HUES6 (cell line): ENCODE measurements around the gene MAGEA10.
"Not testable (repeated sequence)": the region's sequence is repeated elsewhere in the genome, so short reads cannot be mapped to it uniquely, and the experiment has no call there.

Experiments
- H3K27ac ChIP-seq: 2 replicates; pipeline ENCODE4 v1.7.0; 2013; ENCODE audit warnings: low read depth, mild to moderate bottlenecking, low read length, inconsistent platforms
- H3K27me3 ChIP-seq: 2 replicates; pipeline ENCODE4 v1.6.1; 2013; ENCODE audit warnings: low read length; ENCODE audit not compliant: control insufficient read depth, insufficient read depth
- H3K36me3 ChIP-seq: 2 replicates; pipeline ENCODE4 v1.6.1; 2013; ENCODE audit warnings: low read length; ENCODE audit not compliant: control insufficient read depth, insufficient read depth
- H3K4me1 ChIP-seq: 2 replicates; pipeline ENCODE4 v1.6.1; 2013; ENCODE audit warnings: low read length; ENCODE audit not compliant: control insufficient read depth, insufficient read depth
- H3K4me3 ChIP-seq: 2 replicates; pipeline ENCODE4 v1.5.1; 2013; ENCODE audit warnings: low read depth, low read length
- H3K9ac ChIP-seq: one replicate; pipeline ENCODE4 v1.6.1; 2013; ENCODE audit warnings: mild to moderate bottlenecking, low read length
- H3K9me3 ChIP-seq: 2 replicates; pipeline ENCODE4 v1.6.1; 2013; ENCODE audit warnings: low read depth, low read length; ENCODE audit not compliant: control insufficient read depth, insufficient read depth

The MAGEA10 gene

GRCh38 chrX:152138388-152138784 lies at the start of gene MAGEA10:
TSS of gene MAGEA10 (minus strand) at chrX:152138577. CDS start at chrX:152135620, 2,957 bp downstream.
- Histone ChIP-seq H3K9me3 (peaks cover 16% of the 10 kb centered on the region; the same call in 1 of the 2 replicates), H3K4me1 (no peaks in the 10 kb centered on the region), H3K4me3 (no peak within 1 kb of the TSS), H3K27me3 (peaks cover 5% of the 10 kb centered on the region; the same call in 1 of the 2 replicates), H3K36me3 (no peaks in the 10 kb centered on the region), H3K27ac (no peak within 1 kb of the TSS), H3K9ac (no peak within 1 kb of the TSS)

- H3K27me3 ChIP-seq = no peaks in the 10 kb centered on the region
- H3K4me3 ChIP-seq = no peak overlapping the region
- H3K9ac ChIP-seq = no peak overlapping the region
- H3K27ac ChIP-seq = no peak overlapping the region
- H3K36me3 ChIP-seq = no peaks in the 10 kb centered on the region
- peaks cover 8% of the 10 kb centered on the region; the same call in 1 of the 2 replicates for H3K9me3 ChIP-seq
- peaks cover 9% of the 10 kb centered on the region; the same call in 1 of the 2 replicates for H3K4me1 ChIP-seq
These were observed 39.3 kb upstream of the MAGEA10 start for GRCh38 chrX:152177497-152178269.

DNA sequence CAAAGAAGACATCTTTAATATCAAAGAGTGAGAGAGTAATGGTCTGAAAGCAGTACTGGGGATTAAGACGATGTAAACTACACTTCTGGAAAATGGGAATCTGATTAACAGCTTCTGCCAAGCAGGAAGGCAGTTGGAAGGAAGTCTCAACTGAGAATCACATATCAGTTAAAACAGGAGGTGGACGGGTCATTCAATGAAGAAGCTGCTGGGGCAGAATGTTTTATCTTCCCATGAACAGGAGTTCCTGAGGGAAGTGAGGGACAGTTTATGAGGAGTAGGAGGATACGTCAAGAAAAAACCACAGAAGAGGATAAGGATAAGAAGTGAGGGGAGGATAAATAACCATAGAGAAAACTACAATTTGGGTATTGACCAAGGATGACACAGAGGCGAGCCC lies 38.7 kb upstream of the MAGEA10 start:
- Histone ChIP-seq H3K36me3 (no peaks in the 10 kb centered on the region), H3K4me3 (no peak overlapping the region), H3K27me3 (no peaks in the 10 kb centered on the region), H3K9ac (no peak overlapping the region), H3K27ac (no peak overlapping the region), H3K4me1 (peaks cover 9% of the 10 kb centered on the region; the same call in 1 of the 2 replicates), H3K9me3 (peaks cover 8% of the 10 kb centered on the region; the same call in 1 of the 2 replicates)

DNA sequence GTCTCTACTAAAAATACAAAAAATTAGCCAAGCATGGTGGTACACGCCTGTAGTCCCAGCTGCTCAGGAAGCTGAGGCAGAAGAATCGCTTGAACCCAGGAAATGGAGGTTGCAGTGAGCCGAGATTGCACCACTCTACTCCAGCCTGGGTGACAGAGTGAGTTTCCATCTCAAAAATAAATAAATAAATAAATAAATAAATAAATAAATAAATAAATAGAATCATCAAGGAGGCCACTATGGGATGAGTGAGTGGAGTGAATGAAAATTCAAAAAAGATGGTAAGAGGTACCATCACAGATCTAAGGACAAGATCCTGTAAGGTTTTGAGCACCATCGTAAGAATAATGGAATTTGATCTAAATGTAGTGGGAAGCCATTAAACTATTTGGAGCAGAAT lies 37.5 kb upstream of the MAGEA10 start:
- H3K9me3 ChIP-seq, H3K27me3 ChIP-seq, H3K36me3 ChIP-seq, H3K9ac ChIP-seq, H3K4me3 ChIP-seq, H3K4me1 ChIP-seq, H3K27ac ChIP-seq: not testable (repeated sequence)

GRCh38 chrX:152173923-152174322 lies 35.5 kb upstream of the MAGEA10 start:
- not testable (repeated sequence) for H3K9ac ChIP-seq, H3K36me3 ChIP-seq, H3K4me1 ChIP-seq, H3K27me3 ChIP-seq, H3K4me3 ChIP-seq, H3K27ac ChIP-seq
- peaks cover 12% of the 10 kb centered on the region; the same call in 1 of the 2 replicates for H3K9me3 ChIP-seq

DNA sequence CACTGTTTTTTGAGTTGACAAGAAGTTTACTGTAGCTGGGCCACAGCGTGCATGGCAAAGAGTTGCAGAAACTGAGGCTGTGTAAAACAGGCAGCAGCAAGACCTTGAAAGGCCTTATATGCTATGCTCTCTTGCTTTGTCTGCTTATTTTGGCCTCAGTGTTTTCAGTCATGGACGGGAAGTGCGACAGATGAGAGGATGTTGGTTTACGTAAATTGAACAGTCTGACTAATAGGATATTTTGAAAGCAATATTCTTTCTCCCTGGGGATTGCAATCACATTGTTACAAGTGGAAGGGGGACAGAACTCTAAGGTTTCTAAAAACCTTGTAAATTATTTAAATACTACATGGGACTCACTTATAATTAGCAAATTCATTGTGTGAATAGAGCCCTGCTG lies 32.2 kb upstream of the MAGEA10 start:
- Histone ChIP-seq H3K27me3 (no peaks in the 10 kb centered on the region), H3K36me3 (no peaks in the 10 kb centered on the region), H3K27ac (no peak overlapping the region), H3K9ac (no peak overlapping the region), H3K4me3 (no peak overlapping the region), H3K9me3 (peaks cover 11% of the 10 kb centered on the region; the same call in 1 of the 2 replicates), H3K4me1 (no peaks in the 10 kb centered on the region)

- no peaks in the 10 kb centered on the region for H3K27me3 ChIP-seq
- no peak overlapping the region for H3K4me3 ChIP-seq
- H3K4me1 ChIP-seq = no peaks in the 10 kb centered on the region; the same call in 1 of the 2 replicates
- H3K9ac ChIP-seq = no peak overlapping the region
- H3K9me3 ChIP-seq = peaks cover 22% of the 10 kb centered on the region; the same call in 1 of the 2 replicates
- H3K27ac ChIP-seq = no peak overlapping the region
- H3K36me3 ChIP-seq = no peaks in the 10 kb centered on the region
These were observed 26.8 kb upstream of the MAGEA10 start for GRCh38 chrX:152165033-152165743.

DNA sequence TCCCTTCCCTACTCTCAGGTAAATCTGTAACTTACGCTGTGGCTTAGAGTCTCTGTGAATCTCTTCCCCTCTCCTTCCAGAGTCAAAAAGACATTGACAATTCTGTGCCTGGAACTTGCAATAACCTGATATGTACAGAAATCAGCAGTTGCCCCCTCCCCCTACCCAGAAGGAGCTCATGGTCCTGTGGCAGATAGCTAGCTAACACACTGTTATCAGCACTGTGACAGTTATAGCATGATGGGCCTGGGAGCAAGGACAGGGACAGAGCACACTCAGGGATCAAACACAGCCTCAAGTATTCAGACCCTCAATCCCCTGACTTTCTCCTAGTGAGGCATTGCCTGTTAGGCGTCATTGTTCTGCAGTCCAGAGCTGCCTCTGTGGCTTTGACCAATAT lies 18.7 kb upstream of the MAGEA10 start:
- Histone ChIP-seq H3K9me3 (peaks cover 20% of the 10 kb centered on the region; the same call in 1 of the 2 replicates), H3K36me3 (no peaks in the 10 kb centered on the region), H3K27ac (no peak overlapping the region), H3K9ac (no peak overlapping the region), H3K4me1 (0 out of 2 replicates have a peak, but pooled peaks cover 4% of the 10 kb centered on the region), H3K27me3 (no peaks in the 10 kb centered on the region), H3K4me3 (no peak overlapping the region)

- Histone ChIP-seq H3K27ac (no peak overlapping the region), H3K4me1 (peaks cover 9% of the 10 kb centered on the region; the same call in 1 of the 2 replicates), H3K9me3 (peaks cover 16% of the 10 kb centered on the region; the same call in 1 of the 2 replicates), H3K9ac (no peak overlapping the region), H3K4me3 (no peak overlapping the region), H3K36me3 (no peaks in the 10 kb centered on the region), H3K27me3 (no peaks in the 10 kb centered on the region)
These were observed 17.5 kb upstream of the MAGEA10 start for GRCh38 chrX:152155766-152156310.

DNA sequence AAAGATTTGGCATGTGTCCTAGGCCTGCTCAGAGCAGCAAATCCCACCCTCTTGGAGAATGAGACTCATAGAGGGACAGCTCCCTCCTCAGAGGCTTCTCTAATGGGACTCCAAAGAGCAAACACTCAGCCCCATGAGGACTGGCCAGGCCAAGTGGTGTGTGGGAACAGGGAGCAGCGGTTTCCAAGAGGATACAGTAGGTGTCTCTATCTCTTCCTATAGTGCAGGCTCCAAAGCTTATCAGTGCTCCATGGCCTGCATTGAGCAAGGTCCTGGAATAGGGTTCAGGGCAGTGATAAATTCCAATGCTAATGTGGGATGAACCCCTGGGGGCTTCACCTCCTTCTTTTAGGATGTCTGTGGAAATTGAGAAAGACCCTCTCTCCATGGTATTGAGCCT lies 15.7 kb upstream of the MAGEA10 start:
- Histone ChIP-seq H3K27ac (no peak overlapping the region), H3K27me3 (no peaks in the 10 kb centered on the region), H3K4me3 (no peak overlapping the region), H3K9me3 (peaks cover 9% of the 10 kb centered on the region; the same call in 1 of the 2 replicates), H3K36me3 (no peaks in the 10 kb centered on the region), H3K4me1 (peaks cover 15% of the 10 kb centered on the region; the same call in 1 of the 2 replicates), H3K9ac (no peak overlapping the region)

DNA sequence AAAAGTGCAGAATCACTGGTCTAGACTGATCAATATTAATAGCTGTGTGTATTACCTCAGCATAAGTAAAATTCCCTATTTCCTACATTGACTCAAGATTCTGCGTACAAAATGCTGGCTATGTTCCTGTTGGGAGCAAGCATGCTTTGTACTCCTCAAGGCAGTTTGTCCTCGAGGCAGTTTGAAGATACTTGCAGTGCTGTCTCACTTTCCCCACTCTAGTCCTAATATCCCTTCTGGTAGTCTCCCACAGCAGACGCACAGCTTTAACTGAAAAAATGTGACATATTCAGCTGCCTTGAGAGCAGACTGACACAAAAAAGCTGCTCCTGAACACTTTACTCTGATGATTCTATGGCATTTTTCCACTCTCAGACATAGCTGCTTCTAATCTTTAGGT lies 12.9 kb upstream of the MAGEA10 start:
- H3K4me3 ChIP-seq = no peak overlapping the region
- no peaks in the 10 kb centered on the region for H3K27me3 ChIP-seq
- H3K4me1 ChIP-seq = peaks cover 15% of the 10 kb centered on the region; the same call in 1 of the 2 replicates

More for the DNA sequence above, 12.9 kb upstream of the MAGEA10 start:
- H3K36me3 ChIP-seq = no peaks in the 10 kb centered on the region
- H3K27ac ChIP-seq = no peak overlapping the region
- no peak overlapping the region for H3K9ac ChIP-seq
- no peaks in the 10 kb centered on the region; the same call in 1 of the 2 replicates for H3K9me3 ChIP-seq
